Stimulated activated CD4-positive, alpha-beta T cell treated with anti-CD3 and anti-CD28 coated beads, TNF-alpha, amount 100 ng/mL, for 24 hours (primary cell): ENCODE results near the gene ARHGEF3.

ENCODE experiments used
- DNase-seq, 3 experiments: peaks; one replicate each; pipeline ENCODE4 v3.0.0-alpha.2; 2020; ENCODE audit warnings: low read depth in 3 of 3

Gene ARHGEF3

DNA sequence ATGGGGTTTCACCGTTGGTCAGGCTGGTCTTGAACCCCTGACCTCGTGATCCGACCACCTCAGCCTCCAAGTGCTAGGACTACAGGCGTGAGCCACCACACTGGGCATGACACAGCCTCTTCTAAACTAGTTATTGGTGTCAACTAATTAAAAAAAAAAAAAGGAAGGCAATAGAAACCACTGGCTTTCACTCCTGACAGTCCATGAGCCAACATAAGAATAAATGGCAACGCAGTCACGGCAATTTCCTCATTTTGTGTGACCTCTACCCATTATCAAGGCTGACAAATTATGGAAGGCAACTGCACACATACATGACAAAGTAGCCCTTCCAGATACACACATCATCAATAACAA is 5.9 kb downstream of the ARHGEF3 start:
- DNase-seq: no peak

DNA sequence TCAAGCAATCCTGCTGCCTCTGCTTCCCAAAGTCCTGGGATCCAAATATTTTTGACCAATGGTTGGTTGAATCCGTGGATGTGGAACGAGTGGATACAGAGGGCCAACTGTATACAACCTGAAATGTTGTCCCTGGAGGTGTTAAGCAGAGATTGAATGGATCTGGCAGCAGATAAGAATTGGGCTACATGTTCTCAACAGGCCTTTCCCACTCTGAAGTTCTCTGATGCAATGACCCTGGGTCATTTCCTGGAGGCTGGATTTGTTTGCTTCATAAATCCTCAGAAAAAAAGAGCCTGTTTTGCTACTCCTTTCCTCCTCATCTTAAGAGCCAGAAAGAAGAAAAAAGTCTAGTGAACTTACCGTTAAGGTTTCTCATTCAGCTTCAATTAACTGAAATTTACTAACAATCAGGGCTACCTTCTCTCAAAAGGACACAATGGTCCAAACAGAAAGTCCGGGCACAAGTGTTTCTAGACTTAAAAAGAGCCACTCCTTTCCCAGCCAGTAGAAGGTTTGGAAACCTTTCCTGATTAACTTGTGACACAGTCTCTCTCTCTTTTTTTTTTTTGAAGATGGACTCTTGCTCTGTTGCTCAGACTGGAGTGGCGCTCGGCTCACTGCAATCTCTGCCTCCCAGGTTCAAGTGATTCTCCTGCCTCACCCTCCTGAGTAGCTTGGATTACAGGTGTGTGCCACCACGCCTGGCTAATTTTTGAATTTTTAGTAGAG is 6.5 kb downstream of the ARHGEF3 start:
- DNase-seq: no peak

DNA sequence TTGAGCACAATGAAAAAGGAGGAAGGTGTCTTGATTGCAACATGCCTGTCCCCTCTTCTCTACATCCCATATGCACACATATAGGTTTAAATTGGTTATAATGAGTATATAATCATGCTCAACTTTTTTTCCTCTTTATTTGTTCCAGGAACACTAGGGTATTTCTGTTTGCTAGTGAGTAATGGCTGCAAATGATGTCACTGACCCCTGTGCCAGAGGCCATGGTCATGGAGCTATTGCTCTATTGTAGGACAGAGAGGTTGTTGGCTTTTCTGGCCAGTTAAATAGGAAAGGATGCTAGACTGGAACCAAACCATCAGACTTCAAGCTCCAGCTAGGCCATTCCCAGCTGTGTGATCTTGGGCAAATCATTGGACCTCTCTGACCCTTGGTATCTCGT is 9.6 kb downstream of the ARHGEF3 start:
- no peak for DNase-seq

DNA sequence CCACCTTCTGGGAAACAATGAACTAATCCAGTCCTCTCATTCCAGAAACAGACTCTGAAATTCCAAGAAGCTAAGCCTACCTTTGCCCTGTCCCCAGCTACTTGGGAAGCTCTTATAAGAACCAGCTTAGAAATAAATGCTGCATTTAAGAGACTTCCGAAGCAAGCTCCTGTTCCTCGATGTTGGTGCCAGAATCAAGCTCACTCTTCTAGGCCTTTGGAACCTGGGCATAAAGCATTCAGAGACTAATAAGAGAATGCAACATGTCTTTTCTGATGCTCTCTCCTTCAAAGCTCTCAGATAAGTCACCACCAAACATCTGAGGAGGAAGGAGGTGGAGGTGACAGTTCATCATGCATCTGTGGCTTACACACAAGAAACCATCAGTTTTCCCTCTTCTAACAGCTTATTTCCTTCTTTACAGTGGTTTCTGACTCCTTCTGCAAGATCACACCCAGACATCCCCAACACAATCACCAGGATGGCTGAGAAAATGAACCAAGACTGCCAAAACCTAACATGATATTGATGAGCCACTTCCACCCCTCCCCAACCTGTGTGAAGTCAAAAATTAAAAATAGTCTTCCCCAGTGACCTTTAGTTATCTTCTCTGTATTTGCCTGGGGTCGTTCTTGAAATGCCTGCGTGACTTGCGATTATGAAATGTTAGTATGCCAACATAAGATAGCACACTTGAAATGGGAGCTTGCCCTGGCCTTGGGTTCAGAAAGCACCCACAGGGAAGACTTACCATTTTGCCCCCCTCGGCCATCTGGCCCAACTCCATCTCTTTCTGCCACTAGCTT is 11.5 kb downstream of the ARHGEF3 start:
- DNase-seq: no peak

DNA sequence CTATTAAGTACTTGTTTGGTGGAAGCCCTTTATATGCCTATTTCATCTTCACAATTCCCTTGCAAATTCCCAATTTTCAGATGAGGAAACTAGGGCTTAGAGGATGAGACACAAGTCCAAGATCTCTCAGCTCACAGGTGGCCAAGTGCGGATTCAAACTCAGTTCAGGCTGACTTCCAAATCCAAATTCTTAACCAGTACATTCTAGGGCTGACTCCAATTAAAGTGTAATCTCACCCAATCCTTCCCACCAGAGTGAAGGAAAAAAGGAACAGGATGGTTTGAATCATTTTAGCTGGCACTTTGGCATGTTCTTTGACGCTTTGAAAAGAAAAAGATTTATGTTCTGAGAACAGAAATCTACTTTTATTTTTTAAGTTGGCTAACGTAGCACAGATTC is 12.7 kb downstream of the ARHGEF3 start:
- DNase-seq: no peak

DNA sequence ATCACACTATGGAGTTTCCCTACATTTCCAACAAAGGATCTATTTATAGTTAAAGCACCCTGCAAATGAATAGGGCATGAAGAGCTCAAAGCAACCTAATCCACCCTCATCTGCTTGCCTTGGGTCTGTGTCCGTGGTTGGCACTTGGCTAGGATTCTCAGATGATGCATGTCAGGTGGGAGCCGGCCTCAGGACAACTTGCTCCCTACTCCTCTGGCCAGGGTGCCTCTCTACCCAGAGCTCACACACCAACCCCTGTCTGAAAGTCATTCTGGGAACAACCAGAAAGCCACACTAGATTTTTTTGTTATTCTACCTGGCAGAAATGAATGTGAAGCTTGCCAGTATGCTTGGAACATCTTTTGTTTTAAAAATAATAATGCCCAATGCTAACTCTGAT is 13.2 kb downstream of the ARHGEF3 start:
- DNase-seq: no peak

DNA sequence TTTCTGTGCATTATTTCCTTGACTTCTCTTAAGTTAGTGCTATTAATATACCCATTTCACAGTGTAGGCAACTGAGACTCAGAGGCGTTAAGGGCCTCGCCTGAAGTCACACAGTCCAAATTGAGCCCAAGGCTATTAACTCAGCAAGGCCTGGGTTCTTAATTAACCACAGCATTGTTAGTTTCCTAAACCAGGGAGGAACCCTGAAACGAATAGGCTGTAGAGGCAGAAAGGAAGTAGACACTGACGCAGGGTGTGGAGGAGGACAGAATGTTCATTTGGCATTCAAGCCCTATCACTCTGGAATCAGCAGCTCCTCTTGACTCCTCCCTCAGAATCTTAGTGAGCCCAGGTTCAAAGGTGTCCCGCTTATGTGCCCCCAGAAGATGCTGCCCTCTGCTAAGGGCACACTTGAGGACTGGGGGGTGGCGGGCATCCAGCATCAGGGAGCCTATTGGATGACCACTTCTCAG is 13.9 kb downstream of the ARHGEF3 start:
- no peak for DNase-seq

DNA sequence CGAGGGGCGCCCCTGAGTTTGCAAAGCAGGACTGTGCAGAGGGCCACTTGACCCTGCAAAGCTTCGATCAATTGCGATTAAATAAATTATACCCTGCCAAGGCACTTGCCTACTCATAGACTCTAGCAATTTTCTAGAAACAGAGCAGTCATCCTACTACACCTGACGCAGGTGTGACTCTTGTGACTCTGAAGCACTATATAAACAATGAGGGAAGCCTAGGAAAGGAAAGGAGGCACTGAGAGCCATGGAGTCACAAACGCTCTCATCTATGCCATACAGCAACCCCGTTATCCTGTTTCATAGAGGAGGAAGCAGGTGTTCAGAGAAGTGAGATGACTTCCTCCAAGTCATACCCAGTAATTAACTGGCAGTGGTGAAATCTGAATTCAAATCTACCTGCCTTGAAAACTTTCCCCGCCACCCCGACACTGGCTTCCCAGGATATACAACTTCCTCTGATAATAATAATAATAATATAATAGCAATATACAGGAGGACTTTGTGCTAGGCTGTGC is 14.4 kb downstream of the ARHGEF3 start:
- no peak for DNase-seq

DNA sequence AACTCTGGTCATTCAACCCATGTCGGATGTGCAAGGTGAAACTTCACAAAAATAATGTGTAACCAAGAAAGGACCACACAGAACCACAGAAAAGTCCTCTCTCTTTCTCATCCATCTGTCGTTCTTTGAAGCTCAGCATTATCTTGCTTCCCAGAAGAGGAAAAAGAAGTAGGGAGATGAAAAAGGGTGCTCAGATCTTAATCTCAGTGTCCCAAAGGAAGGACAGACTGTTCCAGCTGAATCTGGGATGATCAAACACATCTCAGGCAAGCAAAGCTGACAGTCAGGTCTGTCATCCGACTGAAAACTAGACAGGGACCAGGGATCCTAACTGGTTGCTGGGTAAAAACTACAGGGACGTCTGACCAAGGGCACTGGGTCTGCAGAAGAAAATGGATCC is 16.2 kb downstream of the ARHGEF3 start:
- no peak for DNase-seq

DNA sequence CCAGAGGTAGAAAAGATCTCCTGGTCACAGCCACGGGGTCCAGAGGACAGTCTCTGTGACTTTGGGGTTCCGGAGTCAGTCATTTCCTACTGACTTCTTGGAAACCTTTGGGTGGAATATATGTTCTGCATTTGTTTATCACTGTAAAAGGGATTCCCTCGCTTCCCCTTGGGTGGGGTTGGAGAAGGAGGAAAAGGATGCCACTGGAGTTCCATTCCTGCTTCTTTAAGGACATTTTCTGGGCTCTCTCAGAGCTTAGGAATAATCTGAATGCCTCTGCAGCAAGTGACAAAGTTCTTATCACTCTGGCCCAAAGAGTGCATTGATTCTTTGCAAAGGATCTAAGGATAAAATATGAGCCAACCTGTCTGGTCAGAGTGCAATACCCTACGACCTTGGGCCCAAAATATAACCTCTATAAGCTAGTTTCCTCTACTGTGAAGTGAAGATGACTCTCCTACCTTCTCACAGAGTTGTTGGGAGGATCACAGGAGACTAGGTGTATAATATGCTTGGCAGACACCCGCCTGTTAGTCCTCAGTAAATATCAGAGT is 17.2 kb downstream of the ARHGEF3 start:
- DNase-seq: no peak

DNA sequence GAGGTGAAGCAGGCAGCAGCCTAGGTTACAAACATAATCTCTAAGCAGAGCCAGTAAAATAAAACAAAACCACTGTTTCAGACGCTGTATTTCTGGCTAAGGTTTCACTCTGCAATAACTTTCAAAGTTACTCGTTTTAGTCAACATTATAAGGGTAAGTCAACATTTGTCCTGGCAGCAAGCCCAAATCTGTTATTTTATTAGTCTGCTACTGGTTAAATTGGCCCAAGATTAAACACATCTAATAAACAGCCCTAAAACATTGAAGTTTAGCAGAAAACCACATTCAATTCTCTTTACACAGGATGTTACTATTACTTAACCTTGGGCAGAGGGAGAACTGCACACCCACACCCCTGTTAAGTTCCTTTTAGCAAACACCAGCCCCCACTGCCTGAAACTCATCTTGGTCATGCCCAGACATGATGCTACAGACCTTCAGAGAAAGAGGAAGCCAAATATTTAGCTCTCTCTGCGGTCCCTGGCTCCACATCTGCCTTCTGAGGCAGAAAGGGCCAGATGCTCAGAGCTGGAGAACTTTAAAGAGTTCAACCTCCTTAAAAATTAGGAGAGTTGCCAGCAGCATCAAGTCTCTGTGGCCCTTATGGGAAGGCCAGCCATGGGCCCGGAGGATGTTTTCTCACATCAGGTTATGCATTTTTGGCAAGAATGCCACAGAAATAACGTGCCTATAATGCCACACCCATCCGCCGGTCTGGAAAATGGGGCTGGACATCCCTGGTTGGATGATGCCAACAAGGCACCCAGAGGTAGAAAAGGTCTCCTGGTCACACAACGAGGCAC is 17.9 kb downstream of the ARHGEF3 start:
- DNase-seq: peak in 2 of 3 experiments; percentile 47 to 51

DNA sequence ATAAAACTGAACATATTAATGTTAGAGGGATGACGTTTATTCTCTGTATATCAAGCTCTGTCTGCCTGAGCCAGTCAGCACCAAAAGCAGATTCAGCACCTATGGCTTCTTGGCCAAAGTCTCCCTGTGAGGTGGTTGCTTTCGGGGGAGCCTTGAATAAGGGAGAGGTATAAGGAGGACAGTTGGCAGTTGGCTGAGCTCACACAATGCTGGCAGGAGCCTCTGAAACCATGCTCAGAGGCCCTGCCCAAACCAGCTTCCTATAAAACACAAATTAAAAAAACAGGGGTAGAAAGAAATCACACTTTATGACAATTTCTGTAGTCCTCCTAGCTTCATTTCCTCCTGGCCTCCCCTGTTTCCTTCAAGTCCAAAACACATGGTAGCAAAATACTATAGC is 18.8 kb downstream of the ARHGEF3 start:
- no peak for DNase-seq

DNA sequence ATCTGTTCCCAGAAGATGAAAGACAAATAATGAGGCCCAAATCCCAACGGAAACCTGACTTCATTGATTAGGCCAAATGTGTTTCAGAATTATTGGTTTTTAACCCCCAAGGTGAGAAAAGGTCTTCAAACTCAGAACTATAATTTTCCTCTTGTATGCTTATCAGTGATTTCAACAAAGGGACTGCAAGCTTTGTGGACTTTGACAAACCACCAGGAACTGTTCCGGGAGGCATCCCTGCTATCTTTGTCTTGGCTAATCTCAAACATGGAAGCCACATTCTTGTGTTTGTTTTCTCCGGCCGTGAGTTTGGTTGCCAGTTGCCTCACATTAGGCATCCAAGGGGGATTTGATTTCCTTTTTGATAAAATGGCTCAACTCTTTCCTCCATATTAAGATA is 19.5 kb downstream of the ARHGEF3 start:
- no peak for DNase-seq

DNA sequence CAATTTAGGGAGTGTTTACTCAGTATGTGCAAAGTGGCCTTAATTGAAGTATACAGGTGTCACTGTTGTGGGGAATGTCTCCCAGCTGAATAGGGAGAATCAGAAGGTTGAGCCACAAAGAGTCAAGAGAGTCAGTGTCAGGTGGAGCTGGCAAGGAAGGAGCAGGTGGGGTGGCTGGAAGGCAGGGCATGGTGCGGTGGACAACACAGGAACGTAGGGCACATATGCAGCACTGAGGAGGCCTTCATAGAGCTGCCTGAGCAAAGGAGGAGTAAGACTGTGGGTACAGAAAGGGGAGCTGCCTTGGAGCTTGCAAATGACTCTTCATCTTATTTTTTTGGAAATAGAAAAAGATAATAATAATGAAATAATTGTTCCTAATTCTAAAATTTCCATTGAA is 20.0 kb downstream of the ARHGEF3 start:
- no peak for DNase-seq

DNA sequence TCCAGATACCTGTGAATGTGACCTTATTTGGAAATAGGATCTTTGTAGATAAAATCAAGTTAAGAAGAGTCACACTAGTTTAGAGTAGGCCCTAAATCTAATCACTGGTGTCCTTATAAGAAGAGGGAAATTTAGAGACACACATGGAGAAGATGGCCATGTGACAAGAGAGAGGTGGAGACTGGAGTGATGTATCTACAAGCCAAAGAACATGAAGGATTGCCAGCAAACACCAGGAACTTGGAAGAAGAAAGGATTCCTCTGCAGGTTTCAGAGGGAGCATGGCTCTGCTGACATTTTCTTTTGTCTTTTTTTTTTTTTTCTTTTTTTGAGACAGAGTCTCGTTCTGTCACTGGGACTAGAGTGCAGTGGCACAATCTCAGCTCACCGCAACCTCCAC is 20.8 kb downstream of the ARHGEF3 start:
- no peak for DNase-seq

DNA sequence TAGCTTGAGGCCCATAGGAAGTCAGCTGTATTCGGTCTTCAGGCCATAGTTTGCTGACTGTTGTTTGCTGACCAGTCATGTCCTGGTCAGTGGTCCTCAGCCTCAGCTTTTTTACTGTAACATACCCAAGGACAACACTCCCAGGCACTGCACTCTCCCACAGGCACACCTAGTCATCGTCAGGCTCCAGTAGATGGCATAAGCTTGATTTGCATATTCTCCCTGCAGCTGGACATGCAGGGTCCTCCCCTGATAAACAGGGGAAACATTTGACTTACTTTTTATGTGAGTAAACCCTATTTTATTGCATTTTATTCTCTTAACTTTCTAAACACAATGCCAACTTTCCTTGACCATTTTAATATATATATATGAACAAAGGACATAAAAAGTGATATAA is 22.9 kb downstream of the ARHGEF3 start:
- DNase-seq: no peak

DNA sequence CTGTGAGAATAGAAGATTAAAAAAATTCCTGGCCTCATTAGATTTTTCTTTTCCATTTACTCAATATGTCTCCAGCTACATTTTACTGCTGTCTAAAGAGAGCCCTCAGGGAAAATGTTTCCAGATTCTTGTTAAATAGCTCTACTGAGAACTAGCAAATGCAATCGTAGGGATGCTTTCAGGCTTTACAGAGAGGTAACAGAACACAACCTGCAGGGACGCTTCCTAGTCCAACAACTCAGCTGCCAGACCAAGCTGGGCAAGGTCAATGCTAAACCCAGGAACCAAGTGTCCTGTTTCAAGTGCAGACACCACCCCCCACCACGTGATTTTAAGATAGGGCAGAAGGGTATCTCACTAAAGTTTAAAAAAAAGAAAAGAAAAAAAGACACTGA is 25.2 kb downstream of the ARHGEF3 start:
- no peak for DNase-seq

DNA sequence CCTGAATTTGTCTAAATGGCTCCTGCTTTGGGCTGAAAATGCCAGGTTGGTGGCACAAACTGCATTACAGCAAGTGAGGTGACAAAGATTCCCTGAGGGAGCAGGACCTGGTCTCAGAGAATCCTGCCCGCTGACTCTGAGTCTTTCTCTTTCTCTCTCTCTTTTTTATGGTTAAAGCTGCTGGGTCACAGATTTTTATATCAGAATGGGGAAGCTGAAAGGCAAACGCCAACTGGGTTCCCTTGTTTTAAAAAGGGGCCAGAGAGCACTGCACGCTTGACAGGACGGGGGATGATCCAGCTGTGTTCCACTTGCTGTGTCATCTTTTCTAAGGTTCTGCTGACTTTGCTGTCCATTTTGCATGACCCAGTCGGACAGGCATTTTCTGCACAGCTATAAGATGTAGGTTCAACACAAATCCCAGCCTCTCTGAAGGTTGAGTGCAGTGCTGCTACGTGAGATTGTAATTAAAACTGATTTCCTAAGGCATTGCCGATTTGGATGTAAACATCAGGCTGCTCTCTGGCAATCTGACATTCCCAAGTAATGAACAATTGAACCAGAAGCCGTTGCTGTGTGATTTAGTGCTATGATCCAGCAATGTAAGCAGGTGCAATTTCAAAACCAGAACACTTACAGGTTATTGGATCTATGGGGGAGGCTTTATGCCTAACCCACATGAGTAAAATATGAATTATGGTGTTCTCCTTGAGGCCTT is 25.8 kb downstream of the ARHGEF3 start:
- no peak for DNase-seq

DNA sequence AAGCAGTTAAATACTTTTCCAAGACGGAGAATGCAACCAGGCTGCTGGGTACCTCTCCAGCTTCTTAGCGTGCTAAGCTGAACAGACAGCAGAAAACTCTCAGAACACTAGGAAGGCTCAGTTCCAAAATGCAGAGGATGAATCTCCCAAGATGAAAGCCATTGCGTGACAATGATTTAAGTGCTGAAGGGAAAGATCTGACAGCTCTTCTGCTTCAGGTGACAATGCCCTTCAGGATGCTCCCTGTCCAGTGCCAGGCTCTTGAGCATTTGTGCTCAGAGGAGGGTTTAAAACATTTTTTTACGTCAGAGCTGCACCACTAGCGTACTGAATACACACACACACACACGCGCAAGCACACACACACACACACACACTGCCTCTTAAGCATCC is 26.3 kb downstream of the ARHGEF3 start:
- DNase-seq: no peak

DNA sequence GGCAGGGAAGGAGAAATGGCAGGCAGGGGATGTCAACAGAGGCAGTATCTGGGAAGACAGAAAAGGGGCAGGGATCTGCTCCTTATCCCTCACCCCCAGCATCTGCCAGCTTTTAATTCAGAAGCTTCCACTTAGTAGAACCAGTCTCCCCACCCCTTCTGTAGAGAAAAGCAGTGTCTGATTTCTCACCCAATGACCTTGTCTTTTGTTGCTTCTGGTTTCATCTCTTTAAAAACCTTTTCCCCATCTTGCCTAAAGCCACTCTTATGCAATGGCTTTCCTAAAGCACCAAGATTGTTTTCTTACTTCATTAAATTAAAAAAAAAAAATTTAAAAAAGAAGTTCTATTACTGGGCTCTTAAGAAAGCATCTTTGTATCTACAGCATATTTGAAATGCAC is 27.8 kb downstream of the ARHGEF3 start:
- DNase-seq: no peak
